NAMALWA (cell line): Measurements from ENCODE around the gene KIAA1328.
"Not testable (repeated sequence)": the region's sequence is repeated elsewhere in the genome, so short reads cannot be mapped to it uniquely, and the experiment has no call there.

Experiments
- DNase-seq: peaks from one replicate; pipeline ENCODE4 v3.0.0-alpha.2; 2015; ENCODE audit warnings: low spot score

Gene KIAA1328

DNA sequence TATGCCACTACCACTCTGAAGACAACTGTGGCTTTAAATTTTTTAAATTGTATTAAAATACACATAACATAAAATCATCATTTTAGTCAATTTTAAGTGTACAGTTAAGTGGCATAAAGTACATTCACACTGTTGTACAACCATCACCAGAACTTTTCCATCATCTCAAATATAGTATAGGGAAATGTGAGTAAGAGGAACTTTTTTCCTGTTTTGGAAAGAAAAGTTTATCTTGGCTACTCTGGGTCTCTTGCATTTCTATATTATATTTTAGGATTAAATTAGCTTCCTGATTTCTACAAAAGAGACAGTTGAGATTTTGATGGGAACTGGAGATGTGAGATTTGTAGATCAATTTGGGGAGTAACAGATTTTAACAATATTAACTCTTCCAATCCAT is 3.4 kb upstream of the KIAA1328 start:
- DNase-seq: no peak

GRCh38 chr18:36826556-36826955 is 2.4 kb upstream of the KIAA1328 start:
- DNase-seq: no peak

DNA sequence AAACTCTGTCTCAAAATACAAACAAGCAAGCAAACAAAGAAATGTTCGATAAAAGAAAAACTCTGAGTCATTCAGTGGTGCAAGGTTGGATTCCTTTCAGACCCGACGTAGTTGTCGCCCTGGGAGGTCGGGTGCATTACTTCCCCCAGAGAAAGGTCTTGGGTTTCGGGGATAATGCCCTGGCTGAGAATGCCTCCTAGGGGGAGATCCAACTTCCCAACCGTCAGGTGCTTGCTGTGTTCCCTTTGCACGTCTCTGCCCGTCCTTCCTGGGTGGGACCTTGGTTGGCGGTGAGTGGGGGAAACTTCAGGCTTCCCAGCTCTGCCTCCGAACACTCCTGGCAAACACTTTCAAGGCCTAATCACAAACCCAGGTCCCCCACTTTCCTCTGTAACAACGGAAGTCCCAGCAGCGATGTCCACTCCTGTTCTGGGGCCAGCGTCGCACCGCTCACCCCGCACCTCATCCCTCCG is 734 bp upstream of the KIAA1328 start:
- DNase-seq: peak; percentile 48

DNA sequence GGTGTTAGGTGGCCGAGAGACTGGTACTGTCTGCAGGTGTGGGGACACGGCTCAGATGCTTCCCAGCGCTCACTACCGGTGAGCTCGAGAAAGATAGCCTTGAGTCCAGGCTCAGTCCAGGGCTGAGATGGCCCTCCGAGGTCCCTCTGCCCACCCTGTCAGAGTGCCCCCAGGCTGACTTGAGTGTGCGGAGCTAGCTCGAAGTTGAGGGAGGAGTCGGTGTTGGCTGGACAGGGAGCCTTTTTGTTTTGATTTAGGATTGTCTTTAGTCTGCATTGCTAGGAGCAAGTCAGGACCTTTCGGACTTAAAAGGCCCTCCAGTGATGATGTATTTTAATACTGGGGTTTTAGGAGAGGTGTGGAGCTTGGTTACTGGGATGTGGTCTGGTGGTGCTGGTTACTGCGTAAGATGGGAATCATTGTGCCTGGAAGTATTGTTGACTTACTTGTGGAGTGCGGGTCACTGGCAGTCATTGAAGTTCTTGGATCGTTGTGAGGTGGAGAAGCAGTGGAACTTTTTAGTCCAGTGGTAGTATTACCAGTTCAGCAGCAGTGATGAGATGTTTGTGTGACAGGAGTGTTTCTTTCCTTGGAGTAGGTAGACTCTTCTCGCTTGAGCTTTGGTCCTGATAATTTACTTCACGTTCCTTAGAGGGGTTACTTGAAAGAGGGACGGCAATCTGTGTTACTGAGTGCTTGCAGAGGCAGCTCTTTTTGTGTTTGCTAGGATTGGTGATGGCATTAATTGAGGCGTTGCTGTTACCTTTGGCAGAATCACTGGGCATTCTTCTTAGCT is 633 bp downstream of the KIAA1328 start:
- DNase-seq: no peak

GRCh38 chr18:36830158-36830495 is 1.2 kb downstream of the KIAA1328 start:
- DNase-seq: no peak

DNA sequence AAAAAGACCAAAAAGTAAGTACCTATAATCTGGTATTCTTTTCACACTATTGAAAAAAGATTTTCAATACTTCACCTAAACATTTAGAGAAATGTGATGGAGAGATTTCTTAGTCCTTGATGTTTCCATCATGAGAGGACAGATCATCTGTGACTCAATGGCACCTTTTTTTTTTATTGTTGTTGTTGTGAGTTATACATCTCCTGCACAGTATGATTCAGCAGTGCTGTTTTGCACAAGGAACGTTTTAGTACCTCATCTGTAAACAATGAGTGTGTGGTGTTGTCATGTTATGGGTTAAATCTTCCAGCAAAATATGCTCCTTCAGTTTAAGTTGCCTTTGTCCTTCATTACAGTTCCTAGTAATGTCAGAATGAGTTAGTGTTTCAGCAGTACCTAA is 2.2 kb downstream of the KIAA1328 start:
- no peak for DNase-seq

DNA sequence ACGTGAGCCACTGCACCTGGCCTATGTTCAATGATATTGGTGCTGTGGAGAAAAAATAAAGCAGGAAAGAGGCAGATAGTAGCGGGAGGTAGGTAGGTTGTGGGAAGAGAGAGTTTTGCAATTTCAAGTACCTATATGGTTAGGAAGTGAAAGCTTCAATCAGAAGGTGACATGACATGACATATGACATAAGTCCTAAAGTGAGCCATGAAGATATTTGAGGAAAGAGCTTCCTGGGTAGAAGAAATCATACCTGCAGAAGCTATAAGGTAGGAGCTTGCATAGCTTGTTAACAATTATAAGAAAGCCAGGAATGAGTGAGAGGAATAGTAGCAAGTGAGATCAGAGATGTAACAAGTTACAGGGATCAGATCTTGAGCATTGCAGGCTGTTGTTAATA is 4.2 kb downstream of the KIAA1328 start:
- DNase-seq: no peak

GRCh38 chr18:36835927-36836326 is 7.0 kb downstream of the KIAA1328 start:
- no peak for DNase-seq

DNA sequence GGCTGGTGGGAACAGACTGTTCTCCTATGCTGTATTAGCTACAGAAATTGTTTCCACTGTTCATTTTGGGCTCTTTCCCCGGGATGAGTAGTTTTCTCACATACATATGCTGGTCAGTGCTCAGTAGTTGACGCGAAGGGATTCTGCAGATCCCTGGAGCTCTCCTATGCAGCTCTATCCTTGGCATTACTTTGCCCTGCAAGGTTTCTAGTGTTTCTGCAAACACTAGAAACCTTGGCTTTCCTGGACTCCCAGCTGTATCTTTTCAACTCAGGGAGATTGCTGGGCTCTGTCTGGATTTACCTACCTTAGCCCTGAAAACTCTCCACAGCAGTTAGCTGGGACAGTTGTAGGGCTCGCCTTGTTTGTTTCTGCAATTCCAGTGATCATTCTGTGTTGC is 10.9 kb downstream of the KIAA1328 start:
- DNase-seq: no peak

DNA sequence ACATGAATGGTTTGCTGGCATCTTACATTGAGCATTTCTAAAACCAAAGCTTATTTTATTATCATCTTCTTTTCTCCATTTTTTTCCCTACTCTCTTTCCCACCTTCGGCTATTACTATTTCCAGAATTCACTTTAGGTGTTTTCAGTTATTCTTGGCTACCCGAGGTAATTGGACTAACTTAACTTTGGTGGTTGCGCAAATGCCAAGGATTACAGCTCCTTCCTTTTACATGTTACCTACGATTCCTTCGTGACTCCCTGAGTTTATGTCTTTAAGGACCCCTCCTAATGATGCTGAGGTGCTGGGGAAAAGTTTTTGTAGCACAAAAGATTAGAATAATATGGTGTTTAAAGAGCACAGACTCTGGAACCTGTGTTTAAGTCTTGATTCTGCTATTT is 14.3 kb downstream of the KIAA1328 start:
- no peak for DNase-seq

DNA sequence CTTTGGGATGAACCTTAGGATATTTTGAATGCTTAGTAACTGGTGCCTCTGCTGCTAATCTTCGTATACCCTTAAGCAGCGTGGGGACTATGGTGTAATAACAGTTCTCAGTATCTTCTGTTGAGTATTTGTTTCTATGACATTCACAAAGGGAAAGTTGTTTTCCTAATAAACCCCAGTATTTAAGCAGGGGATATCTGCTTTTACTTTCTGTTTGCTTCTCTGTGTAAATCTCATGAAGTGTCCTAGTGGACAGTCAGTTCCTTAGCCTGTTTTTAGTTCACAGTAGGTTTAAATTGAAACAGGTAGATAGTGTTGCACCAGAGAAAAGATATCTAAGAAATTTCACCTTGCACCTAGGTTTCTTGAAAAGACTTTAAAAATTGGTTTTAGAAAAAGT is 14.9 kb downstream of the KIAA1328 start:
- no peak for DNase-seq

GRCh38 chr18:36848609-36849008 is 19.7 kb downstream of the KIAA1328 start:
- DNase-seq: no peak

- DNase-seq: no peak
These were observed 20.5 kb downstream of the KIAA1328 start for GRCh38 chr18:36849288-36850006.

DNA sequence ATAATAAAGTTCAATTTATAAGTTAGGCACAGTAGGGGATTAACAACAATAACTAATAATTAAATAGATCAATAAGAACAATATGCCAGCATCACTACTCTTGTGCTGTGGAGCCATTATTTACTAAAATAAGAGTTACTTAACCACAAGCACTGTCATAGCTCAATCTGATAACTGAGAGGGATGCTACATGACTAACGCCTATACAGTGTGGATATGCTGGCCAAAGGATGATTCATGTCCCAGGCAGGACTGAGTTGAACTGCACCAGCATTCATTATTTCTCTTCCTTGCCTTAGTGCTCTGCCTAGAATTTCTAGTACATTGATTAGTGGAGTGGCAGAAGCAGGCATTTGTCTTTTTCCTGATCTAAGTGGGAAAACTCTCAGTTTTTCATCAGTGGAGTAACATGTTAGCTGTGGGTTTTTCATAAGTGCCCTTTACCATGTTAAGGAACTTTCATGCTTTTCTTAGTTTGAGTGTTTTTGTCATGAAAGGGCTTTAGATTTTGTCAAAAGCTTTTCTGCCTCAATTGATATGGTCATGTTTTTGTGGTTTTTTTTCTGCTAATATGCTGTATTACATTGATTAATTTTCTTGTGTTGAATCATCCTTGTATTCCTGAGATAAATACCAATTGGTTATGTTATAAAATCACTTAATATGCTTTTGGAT is 21.7 kb downstream of the KIAA1328 start:
- no peak for DNase-seq

- DNase-seq: no peak
These were observed 22.3 kb downstream of the KIAA1328 start for GRCh38 chr18:36851202-36851590.

DNA sequence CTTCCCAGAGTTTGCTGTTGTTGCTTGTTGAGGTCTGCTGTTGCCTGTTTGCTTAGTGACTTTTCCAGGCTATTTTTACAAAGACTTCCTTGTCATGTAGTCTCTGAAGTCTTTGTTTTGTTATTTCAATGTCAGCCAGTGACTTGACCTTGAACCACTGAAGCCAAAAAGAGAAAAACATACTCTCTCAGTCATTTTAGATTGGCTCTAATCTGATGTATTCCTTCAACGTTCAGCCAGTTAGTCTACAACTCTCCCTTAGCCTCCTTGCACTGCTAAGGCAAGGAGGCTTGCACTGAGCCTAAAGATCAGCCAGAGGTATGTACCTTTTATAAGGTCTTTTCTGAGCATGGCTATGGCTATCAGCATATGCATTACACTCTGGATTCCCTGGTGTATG is 27.9 kb downstream of the KIAA1328 start:
- DNase-seq: no peak

DNA sequence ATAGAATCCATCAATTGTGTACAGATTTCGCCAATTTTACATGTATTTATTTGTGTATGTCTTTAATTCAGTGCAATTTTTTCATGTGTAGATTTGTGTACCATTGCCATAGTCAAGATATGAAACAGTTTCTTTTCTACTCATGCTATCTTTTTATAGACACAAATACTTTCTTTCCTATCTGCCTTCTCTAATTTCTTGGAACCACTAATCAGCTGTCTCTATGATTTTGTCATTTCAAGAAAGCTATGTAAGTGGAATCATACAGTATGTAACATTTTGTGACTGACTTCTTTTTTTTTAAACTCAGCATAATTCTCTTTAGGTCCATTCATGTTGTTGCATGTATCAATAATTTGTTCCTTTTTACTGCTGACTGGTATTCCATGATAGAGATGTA is 33.3 kb downstream of the KIAA1328 start:
- DNase-seq: no peak

DNA sequence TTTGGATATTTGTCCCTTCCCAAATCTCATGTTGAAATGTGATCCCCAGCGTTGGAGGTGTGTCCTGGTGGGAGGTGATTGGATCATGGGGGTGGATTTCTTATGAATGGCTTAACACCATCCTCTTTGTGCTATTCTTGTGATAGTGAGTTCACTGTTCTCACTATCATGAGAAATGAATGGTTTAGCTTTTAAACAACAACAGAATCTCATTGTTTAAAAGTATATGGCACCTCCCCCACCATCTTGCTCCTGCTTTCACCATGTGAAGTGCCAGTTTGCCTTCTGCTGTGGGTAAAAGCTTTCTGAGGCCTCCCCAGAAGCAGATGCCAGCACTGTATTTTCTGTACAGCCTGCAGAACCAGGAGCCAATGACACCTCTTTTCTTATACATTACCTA is 38.1 kb downstream of the KIAA1328 start:
- no peak for DNase-seq

DNA sequence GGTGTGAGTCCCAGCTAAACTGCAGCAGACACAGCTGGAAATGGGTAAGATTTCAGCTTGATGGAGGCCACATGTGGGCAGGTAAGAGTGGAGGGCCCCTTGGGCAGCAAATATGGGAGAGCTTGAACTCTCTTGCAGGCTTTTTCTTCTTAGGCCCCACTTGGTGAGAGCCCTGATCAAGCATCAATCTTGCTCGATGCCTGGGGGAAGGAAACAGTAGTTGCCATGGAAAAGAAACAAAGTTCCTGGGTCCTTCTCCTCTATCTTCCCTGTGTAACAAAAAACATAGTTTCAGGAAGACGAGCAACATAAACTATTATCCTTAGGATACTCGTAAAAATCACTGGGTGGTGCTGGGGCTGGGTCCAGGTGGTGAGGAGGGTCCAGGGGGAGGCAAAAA is 42.9 kb downstream of the KIAA1328 start:
- no peak for DNase-seq

GRCh38 chr18:36872329-36872728 is 43.4 kb downstream of the KIAA1328 start:
- no peak for DNase-seq

- not testable (repeated sequence) for DNase-seq
These were observed 44.9 kb downstream of the KIAA1328 start for GRCh38 chr18:36873826-36874225.

- DNase-seq: not testable (repeated sequence)
These were observed 50.9 kb downstream of the KIAA1328 start for GRCh38 chr18:36879796-36880195.

DNA sequence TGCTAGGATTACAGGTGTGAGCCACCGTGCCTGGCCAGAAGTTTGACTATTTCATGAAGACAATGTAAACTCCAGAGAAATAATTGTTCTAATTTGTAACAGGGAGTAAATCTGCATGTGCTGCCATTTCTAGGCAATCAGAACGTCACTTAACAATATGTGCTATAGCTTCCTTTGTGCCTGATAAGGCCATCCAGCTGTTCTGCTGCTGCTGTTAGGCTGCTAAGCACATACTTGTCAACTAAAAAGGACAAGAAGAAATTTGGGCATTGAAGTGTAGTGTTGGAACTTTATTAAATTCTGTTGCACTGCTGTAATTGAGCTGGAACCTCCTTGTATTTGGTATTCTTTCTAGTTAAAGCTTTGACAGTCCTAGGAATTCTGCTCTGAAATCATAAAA is 57.1 kb downstream of the KIAA1328 start:
- DNase-seq: no peak
